HG03571 (cell line): Measurements from ENCODE around the gene CRMP1.

Source experiments
- ATAC-seq: cut with Tn5 transposase; IDR thresholded peaks from one replicate; pipeline ENCODE4 v1.9.1; 2021; ENCODE audit not compliant: unreplicated experiment

CRMP1 gene

GRCh38 chr4:5772528-5773270, 120.2 kb downstream of the CRMP1 start:
- no peak for ATAC-seq
